ENCODE measurements around the gene RER1. TPM values are rescaled to one million over a fixed set of nuclear protein-coding genes. Genes with fewer than 3 reads are reported as not detected.

Gene RER1
- total RNA-seq, 2 donors from 2014 or later = 114 TPM

- WGBS, 2 experiments (ENCODE audit: insufficient coverage in 1 of 2, insufficient read length in 1 of 2) = 95 to 100% methylated on average over 7 to 9 of the region's 9 CpGs
- no peak for DNase-seq
- TF ChIP-seq CTCF (conservative IDR thresholded peaks at IDR 0.05) = no peak
- Mint-ChIP-seq H3K27ac (no peak overlapping the region), H3K27me3 (ENCODE audit: insufficient read depth) (no peaks in the 10 kb centered on the region), H3K4me3 (peak overlapping the region; percentile 73), H3K36me3 (ENCODE audit: low read depth) (peaks cover 33% of the 10 kb centered on the region), H3K9me3 (no peaks in the 10 kb centered on the region), H3K4me1 (peaks cover 9% of the 10 kb centered on the region)
- H3K36me3 ChIP-seq (ENCODE audit: control insufficient read depth, insufficient read depth, low read length) = peaks cover 55% of the 10 kb centered on the region
- H3K27me3 ChIP-seq (ENCODE audit: control insufficient read depth, insufficient read depth, low read length, poor library complexity, severe bottlenecking) = no peaks in the 10 kb centered on the region
- H3K4me3 ChIP-seq (ENCODE audit: low read length) = no peak overlapping the region
- H3K27ac ChIP-seq (ENCODE audit: low read depth, low read length) = no peak overlapping the region
- H3K4me1 ChIP-seq (ENCODE audit: control insufficient read depth, insufficient read depth, low read length) = peaks cover 6% of the 10 kb centered on the region
- no peaks in the 10 kb centered on the region for H3K9me3 ChIP-seq (ENCODE audit: control insufficient read depth, low read length)
- no peak overlapping the region for H3K9ac ChIP-seq (ENCODE audit: extremely low read depth, low read length, poor library complexity, severe bottlenecking)
Observed at GRCh38 chr1:2393471-2393877, 1.8 kb downstream of the RER1 start.

- Histone ChIP-seq H3K9me3 (ENCODE audit: control insufficient read depth, low read length) (no peaks in the 10 kb centered on the region), H3K9ac (ENCODE audit: extremely low read depth, low read length, poor library complexity, severe bottlenecking) (no peak overlapping the region), H3K36me3 (ENCODE audit: control insufficient read depth, insufficient read depth, low read length) (peaks cover 62% of the 10 kb centered on the region), H3K4me3 (ENCODE audit: low read length) (no peak overlapping the region), H3K27me3 (ENCODE audit: control insufficient read depth, insufficient read depth, low read length, poor library complexity, severe bottlenecking) (no peaks in the 10 kb centered on the region), H3K27ac (ENCODE audit: low read depth, low read length) (no peak overlapping the region), H3K4me1 (ENCODE audit: control insufficient read depth, insufficient read depth, low read length) (peaks cover 6% of the 10 kb centered on the region)
- DNase-seq = no peak
- 96 to 97% methylated on average over 5 to 7 of the region's 7 CpGs for WGBS, 2 experiments (ENCODE audit: insufficient coverage in 1 of 2, insufficient read length in 1 of 2)
- H3K9me3 Mint-ChIP-seq = no peaks in the 10 kb centered on the region
- no peaks in the 10 kb centered on the region for H3K27me3 Mint-ChIP-seq (ENCODE audit: insufficient read depth)
- H3K27ac Mint-ChIP-seq = no peak overlapping the region
- H3K36me3 Mint-ChIP-seq (ENCODE audit: low read depth) = peaks cover 40% of the 10 kb centered on the region
- no peak overlapping the region for H3K4me3 Mint-ChIP-seq
- H3K4me1 Mint-ChIP-seq = peaks cover 9% of the 10 kb centered on the region
- TF ChIP-seq CTCF (conservative IDR thresholded peaks at IDR 0.05) = no peak
Observed at GRCh38 chr1:2394220-2394619, 2.6 kb downstream of the RER1 start.

GRCh38 chr1:2394761-2395160, 3.1 kb downstream of the RER1 start:
- no peak overlapping the region for H3K27ac ChIP-seq (ENCODE audit: low read depth, low read length)
- no peak for DNase-seq
- no peak overlapping the region for H3K4me3 Mint-ChIP-seq
- peaks cover 6% of the 10 kb centered on the region for H3K4me1 ChIP-seq (ENCODE audit: control insufficient read depth, insufficient read depth, low read length)
- no peak for TF ChIP-seq CTCF (conservative IDR thresholded peaks at IDR 0.05)
- peaks cover 45% of the 10 kb centered on the region for H3K36me3 Mint-ChIP-seq (ENCODE audit: low read depth)
- H3K9ac ChIP-seq (ENCODE audit: extremely low read depth, low read length, poor library complexity, severe bottlenecking) = no peak overlapping the region
- H3K36me3 ChIP-seq (ENCODE audit: control insufficient read depth, insufficient read depth, low read length) = peaks cover 62% of the 10 kb centered on the region
- H3K4me1 Mint-ChIP-seq = peaks cover 9% of the 10 kb centered on the region
- no peaks in the 10 kb centered on the region for H3K9me3 ChIP-seq (ENCODE audit: control insufficient read depth, low read length)
- H3K27ac Mint-ChIP-seq = no peak overlapping the region
- H3K27me3 ChIP-seq (ENCODE audit: control insufficient read depth, insufficient read depth, low read length, poor library complexity, severe bottlenecking) = no peaks in the 10 kb centered on the region
- H3K4me3 ChIP-seq (ENCODE audit: low read length) = no peak overlapping the region
- H3K27me3 Mint-ChIP-seq (ENCODE audit: insufficient read depth) = no peaks in the 10 kb centered on the region
- 93 to 96% methylated on average over 11 of the region's 11 CpGs for WGBS, 2 experiments (ENCODE audit: insufficient coverage in 1 of 2, insufficient read length in 1 of 2)
- no peaks in the 10 kb centered on the region for H3K9me3 Mint-ChIP-seq
